Measurements from ENCODE around the gene PRRC2C.

Gene PRRC2C

GRCh38 chr1:171641076-171641864, 155.9 kb downstream of the PRRC2C start:
- DNase-seq: no peak

- DNase-seq: no peak
These were observed 156.9 kb downstream of the PRRC2C start for GRCh38 chr1:171642197-171642596.

Data from effector CD4-positive, alpha-beta T cell (primary cell).